ENCODE data around the gene GID8.

- TF ChIP-seq CTCF (IDR thresholded peaks at IDR 0.05; ENCODE audit: extremely low read depth in 1 of 2, insufficient read depth in 1 of 2, low read depth in 1 of 2, low read length in 2 of 2), result no peak
- no peak for TF ChIP-seq EZH2 (IDR thresholded peaks at IDR 0.05; ENCODE audit: borderline replicate concordance, low read depth, low read length, severe bottlenecking)
- TF ChIP-seq POLR2A (IDR thresholded peaks at IDR 0.05; ENCODE audit: low read depth, low read length), result no peak
- no peak for TF ChIP-seq MAX (IDR thresholded peaks at IDR 0.05; ENCODE audit: insufficient read depth, insufficient read length)
- no peak for TF ChIP-seq POLR2AphosphoS5 (IDR thresholded peaks at IDR 0.05; ENCODE audit: insufficient read depth, low read depth, low read length)
- no peak for TF ChIP-seq JUN (IDR thresholded peaks at IDR 0.05; ENCODE audit: borderline replicate concordance, insufficient read depth, insufficient read length, low read depth)
Observed at GRCh38 chr20:62978561-62978943, 40.6 kb downstream of the GID8 start.
